Hepatocyte (in vitro differentiated cells): ENCODE results near the gene AP3D1. TPM values are rescaled to one million over a fixed set of nuclear protein-coding genes. Genes with fewer than 3 reads are reported as not detected.
"Not testable (repeated sequence)": the region's sequence is repeated elsewhere in the genome, so short reads cannot be mapped to it uniquely, and the experiment has no call there.

Source experiments
- DNase-seq: peaks from one replicate; pipeline ENCODE4 v3.0.0-alpha.2; 2016; ENCODE audit warnings: low spot score
- H2AFZ ChIP-seq: fragments of 200-600 bp; sonication (generic); 2 replicates; pipeline ENCODE4 v1.6.0; 2016; ENCODE audit warnings: antibody characterized with exemption, mild to moderate bottlenecking
- H3K27ac ChIP-seq: fragments of 200-600 bp; sonication (generic); 2 replicates; pipeline ENCODE4 v1.5.1; 2016; ENCODE audit warnings: mild to moderate bottlenecking
- H3K27me3 ChIP-seq: fragments of 200-600 bp; sonication (generic); 2 replicates; pipeline ENCODE4 v1.6.1; 2016
- H3K36me3 ChIP-seq: fragments of 200-600 bp; sonication (generic); replicated peaks from 2 replicates; pipeline ENCODE4 v1.5.1; 2016; ENCODE audit warnings: low read depth; ENCODE audit not compliant: insufficient read depth
- H3K4me1 ChIP-seq: fragments of 200-600 bp; sonication (generic); 2 replicates; pipeline ENCODE4 v1.5.1; 2016; ENCODE audit warnings: mild to moderate bottlenecking, moderate library complexity; ENCODE audit not compliant: insufficient read depth
- H3K4me2 ChIP-seq: fragments of 200-600 bp; sonication (generic); 2 replicates; pipeline ENCODE4 v1.6.0; 2016
- H3K4me3 ChIP-seq: fragments of 200-600 bp; sonication (generic); 2 replicates; pipeline ENCODE4 v1.5.1; 2016; ENCODE audit warnings: mild to moderate bottlenecking
- H3K79me2 ChIP-seq: fragments of 200-600 bp; sonication (generic); 2 replicates; pipeline ENCODE4 v1.6.0; 2017; ENCODE audit warnings: mild to moderate bottlenecking
- H3K9me2 ChIP-seq: fragments of 200-600 bp; sonication (generic); replicated peaks from 2 replicates; pipeline ENCODE4 v1.6.0; 2017; ENCODE audit warnings: mild to moderate bottlenecking; ENCODE audit not compliant: insufficient read depth
- H3K9me3 ChIP-seq: fragments of 200-600 bp; sonication (generic); 2 replicates; pipeline ENCODE4 v1.5.1; 2016; ENCODE audit warnings: low read depth, mild to moderate bottlenecking
- H4K20me1 ChIP-seq: fragments of 200-600 bp; sonication (generic); 2 replicates; pipeline ENCODE4 v1.6.0; 2016; ENCODE audit warnings: mild to moderate bottlenecking; ENCODE audit not compliant: insufficient read depth, poor library complexity, severe bottlenecking
- CTCF ChIP-seq: fragments of 200-600 bp; sonication (generic); IDR thresholded peaks from 2 replicates; pipeline ENCODE4 v1.5.1; 2016; ENCODE audit warnings: antibody characterized with exemption, mild to moderate bottlenecking; ENCODE audit not compliant: poor library complexity
- EZH2 ChIP-seq: fragments of 200-600 bp; sonication (generic); IDR thresholded peaks from 2 replicates; pipeline ENCODE4 v1.6.1; 2016; ENCODE audit warnings: antibody characterized with exemption, mild to moderate bottlenecking, borderline replicate concordance
- EZH2phosphoT487 ChIP-seq: fragments of 200-600 bp; sonication (generic); IDR thresholded peaks from one replicate; pipeline ENCODE4 v1.6.1; 2018; ENCODE audit warnings: antibody characterized with exemption, mild to moderate bottlenecking, low read depth, moderate library complexity; ENCODE audit not compliant: unreplicated experiment, severe bottlenecking
- WGBS: methylation state at CpG from one replicate; pipeline ENCODE4 v1.1.6; 2016; ENCODE audit warnings: low lambda C conversion rate; ENCODE audit errors: missing lambda C conversion rate; 5-methylcytosine and 5-hydroxymethylcytosine counted together
- polyA plus RNA-seq: library from polyadenylated mRNA; unstranded; fragments of >200 nt; fragmentation: Nextera tagmentation; extraction: Ambion mirVana; gene quantifications from 2 replicates; pipeline ENCODE4 v1.2.1, GENCODE V29; 2016
- total RNA-seq: library from RNA; depleted of rRNA; stranded (reverse); fragments of >200 nt; gene quantifications from 2 replicates; pipeline ENCODE4 v1.2.3, GENCODE V29; 2014

The AP3D1 gene
- total and polyA plus RNA-seq, 2 experiments from 2014 or later = 102 to 108 TPM

- WGBS = 97% methylated on average over 26 of the region's 28 CpGs
- H3K9me2 ChIP-seq = no peaks in the 10 kb centered on the region
- no peaks in the 10 kb centered on the region for H3K4me1 ChIP-seq
- H3K36me3 ChIP-seq = no peaks in the 10 kb centered on the region
- H3K9me3 ChIP-seq = no peaks in the 10 kb centered on the region
- H2AFZ ChIP-seq = no peak overlapping the region
- H4K20me1 ChIP-seq = peaks cover 30% of the 10 kb centered on the region
- no peak for TF ChIP-seq CTCF
- no peak for TF ChIP-seq EZH2
- TF ChIP-seq EZH2phosphoT487 = no peak
- no peak overlapping the region for H3K27ac ChIP-seq
- H3K4me3 ChIP-seq = no peak overlapping the region
- peaks cover 32% of the 10 kb centered on the region for H3K79me2 ChIP-seq
- no peaks in the 10 kb centered on the region for H3K27me3 ChIP-seq
- no peak for DNase-seq
- H3K4me2 ChIP-seq = no peak overlapping the region
These were observed 21.2 kb downstream of the AP3D1 start for GRCh38 chr19:2129892-2130770.

- TF ChIP-seq EZH2 = no peak
- no peak for TF ChIP-seq CTCF
- TF ChIP-seq EZH2phosphoT487 = no peak
- over 99% methylated on average over 11 of the region's 11 CpGs for WGBS
- H4K20me1 ChIP-seq = peaks cover 25% of the 10 kb centered on the region
- H3K4me2 ChIP-seq = no peak overlapping the region
- H3K9me2 ChIP-seq = no peaks in the 10 kb centered on the region
- no peaks in the 10 kb centered on the region for H3K27me3 ChIP-seq
- H3K9me3 ChIP-seq = no peaks in the 10 kb centered on the region
- H3K27ac ChIP-seq = no peak overlapping the region
- no peak for DNase-seq
- no peaks in the 10 kb centered on the region for H3K4me1 ChIP-seq
- no peak overlapping the region for H3K4me3 ChIP-seq
- H3K79me2 ChIP-seq = peaks cover 27% of the 10 kb centered on the region
- no peaks in the 10 kb centered on the region for H3K36me3 ChIP-seq
- no peak overlapping the region for H2AFZ ChIP-seq
These were observed 21.9 kb downstream of the AP3D1 start for GRCh38 chr19:2129486-2129885.

GRCh38 chr19:2129022-2129421 is 22.3 kb downstream of the AP3D1 start:
- peaks cover 29% of the 10 kb centered on the region for H4K20me1 ChIP-seq
- no peak overlapping the region for H3K4me2 ChIP-seq
- TF ChIP-seq EZH2phosphoT487 (no peak), CTCF (no peak), EZH2 (no peak)
- 97% methylated on average over 15 of the region's 21 CpGs for WGBS
- H2AFZ ChIP-seq = no peak overlapping the region
- no peaks in the 10 kb centered on the region for H3K9me3 ChIP-seq
- H3K27me3 ChIP-seq = no peaks in the 10 kb centered on the region
- no peaks in the 10 kb centered on the region for H3K36me3 ChIP-seq
- no peaks in the 10 kb centered on the region for H3K4me1 ChIP-seq
- no peak overlapping the region for H3K4me3 ChIP-seq
- H3K27ac ChIP-seq = no peak overlapping the region
- no peaks in the 10 kb centered on the region for H3K9me2 ChIP-seq
- DNase-seq = no peak
- H3K79me2 ChIP-seq = peaks cover 22% of the 10 kb centered on the region

GRCh38 chr19:2128252-2128651 is 23.1 kb downstream of the AP3D1 start:
- Histone ChIP-seq H4K20me1 (peaks cover 35% of the 10 kb centered on the region), H3K79me2 (peaks cover 17% of the 10 kb centered on the region)
- not testable (repeated sequence) for H3K36me3 ChIP-seq

More at GRCh38 chr19:2128252-2128651, 23.1 kb downstream of the AP3D1 start:
- not testable (repeated sequence) for H3K4me3 ChIP-seq, H3K4me2 ChIP-seq, H3K9me2 ChIP-seq, H3K27ac ChIP-seq, H3K27me3 ChIP-seq, H3K4me1 ChIP-seq, H3K9me3 ChIP-seq, H2AFZ ChIP-seq, DNase-seq
- WGBS = 88% methylated on average over 8 of the region's 34 CpGs
